Neural crest cell (in vitro differentiated cells): Measurements from ENCODE around the gene GPR39. TPM values are rescaled to one million over a fixed set of nuclear protein-coding genes. Genes with fewer than 3 reads are reported as not detected.
A peak's percentile ranks its signal among the peaks of the same experiment; 100 is the strongest.

Experiments used
- DNase-seq: peaks from one replicate; pipeline ENCODE4 v3.0.0; 2021; ENCODE audit warnings: low read depth, mixed read lengths, low spot score
- H3K27ac Mint-ChIP-seq: one replicate; pipeline ENCODE4 v1.8.0; 2021; ENCODE audit warnings: mild to moderate bottlenecking, mixed read lengths; ENCODE audit not compliant: unreplicated experiment
- H3K27me3 Mint-ChIP-seq: 2 replicates; pipeline ENCODE4 v1.8.0; 2021; ENCODE audit warnings: low read depth, mild to moderate bottlenecking, mixed read lengths
- H3K36me3 Mint-ChIP-seq: 2 replicates; pipeline ENCODE4 v1.8.0; 2021; ENCODE audit warnings: low read depth, mild to moderate bottlenecking, mixed read lengths
- H3K4me1 Mint-ChIP-seq: 2 replicates; pipeline ENCODE4 v1.8.0; 2021; ENCODE audit warnings: mixed read lengths
- H3K4me3 Mint-ChIP-seq: one replicate; pipeline ENCODE4 v1.8.0; 2021; ENCODE audit warnings: mild to moderate bottlenecking, mixed read lengths
- H3K9me3 Mint-ChIP-seq: 2 replicates; pipeline ENCODE4 v1.8.0; 2021; ENCODE audit warnings: mixed read lengths
- total RNA-seq: library from RNA; stranded (reverse); gene quantifications from 2 replicates; pipeline ENCODE4 v1.2.1, GENCODE V29; 2021
- TF ChIP-seq, protein P1 (sequence below): fragments of 200-600 bp; sonication (generic); conservative IDR thresholded peaks from 2 replicates; pipeline ENCODE4 v1.5.0; 2021; ENCODE audit warnings: antibody characterized with exemption, mild to moderate bottlenecking

GPR39 gene
- total RNA-seq, 1 donor from 2014 or later, result 0.35 TPM

DNA sequence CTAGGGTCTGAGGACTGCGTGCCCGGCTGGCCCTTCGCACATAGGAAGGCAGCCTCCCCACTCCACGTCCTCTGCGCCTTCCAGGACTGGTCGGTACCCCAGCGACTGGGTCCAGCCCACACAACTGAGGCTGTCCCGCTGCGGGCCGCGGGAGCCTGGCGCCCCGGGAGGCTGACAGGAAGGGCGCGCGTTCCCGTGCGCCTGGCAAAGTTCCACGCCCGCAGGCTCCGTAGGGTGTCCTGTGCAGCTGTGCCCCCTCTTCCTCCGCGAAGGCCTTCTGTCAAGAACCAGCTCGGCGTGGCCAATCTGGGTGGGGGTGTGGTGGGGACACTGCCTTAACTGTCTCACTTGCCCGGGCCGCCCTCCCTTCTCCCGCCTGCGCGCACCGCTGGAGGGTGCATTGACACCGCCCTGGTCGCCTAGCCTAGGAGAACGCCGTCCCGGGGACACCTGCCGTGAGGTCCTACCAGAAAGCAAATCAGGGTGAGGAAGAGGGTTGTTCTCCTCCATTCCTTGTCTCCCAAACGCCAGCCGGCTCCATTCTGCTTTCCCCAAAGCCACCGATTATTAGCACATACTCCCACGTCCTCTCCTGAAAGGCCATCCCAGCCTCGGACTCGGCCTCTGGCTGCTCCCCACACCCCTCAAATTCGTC lies 254.0 kb downstream of the GPR39 start:
- DNase-seq, result peak; percentile 23
- H3K4me3 Mint-ChIP-seq, result peak overlapping the region; percentile 93
- peak overlapping the region; percentile 58 for H3K27ac Mint-ChIP-seq
- TF ChIP-seq, protein P1, sequence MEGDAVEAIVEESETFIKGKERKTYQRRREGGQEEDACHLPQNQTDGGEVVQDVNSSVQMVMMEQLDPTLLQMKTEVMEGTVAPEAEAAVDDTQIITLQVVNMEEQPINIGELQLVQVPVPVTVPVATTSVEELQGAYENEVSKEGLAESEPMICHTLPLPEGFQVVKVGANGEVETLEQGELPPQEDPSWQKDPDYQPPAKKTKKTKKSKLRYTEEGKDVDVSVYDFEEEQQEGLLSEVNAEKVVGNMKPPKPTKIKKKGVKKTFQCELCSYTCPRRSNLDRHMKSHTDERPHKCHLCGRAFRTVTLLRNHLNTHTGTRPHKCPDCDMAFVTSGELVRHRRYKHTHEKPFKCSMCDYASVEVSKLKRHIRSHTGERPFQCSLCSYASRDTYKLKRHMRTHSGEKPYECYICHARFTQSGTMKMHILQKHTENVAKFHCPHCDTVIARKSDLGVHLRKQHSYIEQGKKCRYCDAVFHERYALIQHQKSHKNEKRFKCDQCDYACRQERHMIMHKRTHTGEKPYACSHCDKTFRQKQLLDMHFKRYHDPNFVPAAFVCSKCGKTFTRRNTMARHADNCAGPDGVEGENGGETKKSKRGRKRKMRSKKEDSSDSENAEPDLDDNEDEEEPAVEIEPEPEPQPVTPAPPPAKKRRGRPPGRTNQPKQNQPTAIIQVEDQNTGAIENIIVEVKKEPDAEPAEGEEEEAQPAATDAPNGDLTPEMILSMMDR, result no peak
- peaks cover 27% of the 10 kb centered on the region for H3K27me3 Mint-ChIP-seq
- no peaks in the 10 kb centered on the region for H3K9me3 Mint-ChIP-seq
- H3K36me3 Mint-ChIP-seq, result no peaks in the 10 kb centered on the region
- H3K4me1 Mint-ChIP-seq, result peaks cover 32% of the 10 kb centered on the region

DNA sequence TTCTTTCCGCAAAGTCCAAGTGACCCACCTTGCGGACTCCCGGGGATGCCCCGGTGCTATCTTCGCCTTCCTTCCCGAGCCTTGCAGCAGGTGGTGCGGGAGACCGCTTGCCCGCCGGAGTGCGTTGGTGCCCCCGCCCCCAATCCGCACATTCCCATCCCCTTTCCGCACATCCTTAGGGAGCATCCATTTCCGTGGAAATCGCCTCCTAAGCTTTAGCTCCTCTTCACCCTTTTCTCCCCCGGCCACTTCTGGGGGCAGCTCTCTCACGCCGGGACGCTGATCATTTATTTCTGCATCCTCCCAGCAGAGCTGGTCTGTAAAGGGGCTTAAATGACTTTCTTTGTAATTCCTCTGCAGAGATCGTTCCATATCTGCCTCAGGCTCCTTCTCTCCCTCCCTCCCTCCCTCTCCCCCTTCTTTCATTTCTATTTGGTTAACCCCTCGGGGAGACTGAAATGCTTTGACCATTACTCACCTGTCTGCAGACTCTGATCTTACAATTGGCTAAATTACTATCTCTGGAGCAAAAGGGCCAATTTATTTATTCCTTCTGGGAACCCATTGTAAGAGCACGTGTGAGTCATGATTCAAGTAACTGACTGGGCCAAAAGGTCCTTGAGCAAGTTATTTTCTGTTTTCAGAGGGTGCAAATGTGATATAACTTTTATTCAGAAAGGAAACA lies 254.7 kb downstream of the GPR39 start:
- no peaks in the 10 kb centered on the region for H3K36me3 Mint-ChIP-seq
- TF ChIP-seq, protein P1, result no peak
- H3K9me3 Mint-ChIP-seq, result no peaks in the 10 kb centered on the region
- H3K4me3 Mint-ChIP-seq, result peak overlapping the region; percentile 90
- DNase-seq, result peak; percentile 14
- peak overlapping the region; percentile 58 for H3K27ac Mint-ChIP-seq
- peaks cover 25% of the 10 kb centered on the region for H3K27me3 Mint-ChIP-seq
- peaks cover 32% of the 10 kb centered on the region for H3K4me1 Mint-ChIP-seq

DNA sequence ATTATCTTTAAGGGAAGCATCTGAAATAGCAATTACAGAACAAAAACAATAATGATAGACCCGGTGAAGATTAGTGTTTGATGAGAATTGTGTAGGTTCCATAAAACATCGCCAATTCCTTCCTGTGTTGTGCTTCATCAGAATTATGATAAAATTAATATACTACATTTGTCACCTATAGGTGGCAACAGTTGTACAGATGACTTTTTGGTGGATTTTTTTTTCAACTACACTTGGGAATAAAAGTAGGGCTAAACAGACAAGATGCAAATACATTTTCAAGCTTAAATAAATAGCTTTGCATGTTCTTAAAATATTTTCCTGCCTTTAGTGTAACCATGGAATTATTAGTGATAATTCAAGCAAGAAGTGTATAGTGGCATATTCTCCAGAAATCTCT lies 260.4 kb downstream of the GPR39 start:
- no peaks in the 10 kb centered on the region for H3K9me3 Mint-ChIP-seq
- no peak for DNase-seq
- H3K27ac Mint-ChIP-seq, result no peak overlapping the region
- H3K4me3 Mint-ChIP-seq, result no peak overlapping the region
- no peaks in the 10 kb centered on the region for H3K36me3 Mint-ChIP-seq
- peaks cover 4% of the 10 kb centered on the region for H3K4me1 Mint-ChIP-seq
- H3K27me3 Mint-ChIP-seq, result no peaks in the 10 kb centered on the region
- TF ChIP-seq, protein P1, result peak; percentile 36

DNA sequence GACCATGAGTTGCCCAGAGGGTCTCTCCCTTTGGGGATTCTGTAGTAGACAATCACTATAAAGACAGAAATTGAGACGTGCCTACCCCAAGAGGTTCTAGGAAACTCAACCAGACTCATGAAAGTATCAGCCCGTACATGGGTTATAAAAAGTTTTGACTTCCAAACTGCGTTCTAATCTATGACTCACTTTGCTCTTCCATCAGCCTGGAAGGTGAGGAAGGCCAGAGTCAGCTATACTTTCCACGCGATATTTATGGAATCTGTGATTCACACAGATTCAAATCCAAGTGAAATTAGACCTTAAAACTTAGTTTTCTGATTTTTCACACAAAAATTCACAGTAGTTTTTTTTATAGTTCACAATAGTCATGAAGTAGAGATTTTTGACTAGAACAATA lies 261.1 kb downstream of the GPR39 start:
- TF ChIP-seq, protein P1, result no peak
- Mint-ChIP-seq H3K27me3 (no peaks in the 10 kb centered on the region), H3K9me3 (no peaks in the 10 kb centered on the region), H3K36me3 (no peaks in the 10 kb centered on the region), H3K27ac (no peak overlapping the region), H3K4me3 (no peak overlapping the region), H3K4me1 (peaks cover 4% of the 10 kb centered on the region)
- DNase-seq, result no peak

DNA sequence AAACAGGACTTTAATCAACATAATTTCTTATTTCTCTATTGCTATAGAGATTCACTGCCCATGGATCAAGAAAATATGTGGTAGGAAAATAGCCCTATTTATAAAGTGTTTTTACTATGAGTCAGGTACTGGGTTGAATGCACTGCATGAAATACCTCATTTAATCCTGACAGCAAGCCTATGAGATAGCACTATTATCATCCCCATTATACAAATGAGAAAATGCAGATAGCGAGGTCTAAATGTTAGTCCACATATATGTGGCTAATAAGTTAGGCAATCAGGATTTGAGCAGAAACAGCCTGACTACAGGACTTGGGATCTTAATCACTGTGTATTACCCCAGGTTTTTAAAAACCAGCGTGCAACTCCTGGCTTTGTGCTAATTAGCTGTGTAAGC lies 261.9 kb downstream of the GPR39 start:
- Mint-ChIP-seq H3K36me3 (no peaks in the 10 kb centered on the region), H3K4me1 (no peaks in the 10 kb centered on the region), H3K9me3 (no peaks in the 10 kb centered on the region), H3K4me3 (no peak overlapping the region), H3K27ac (no peak overlapping the region), H3K27me3 (no peaks in the 10 kb centered on the region)
- TF ChIP-seq, protein P1, result no peak
- DNase-seq, result no peak
